GM19239 (cell line): ENCODE measurements around the gene ATP6V1C2.
"Not testable (repeated sequence)": the region's sequence is repeated elsewhere in the genome, so short reads cannot be mapped to it uniquely, and the experiment has no call there.

Experiments used
- DNase-seq: peaks from one replicate; pipeline ENCODE4 v3.0.0; 2011; ENCODE audit warnings: low spot score; ENCODE audit not compliant: insufficient read length
- FAIRE-seq: peaks from 2 replicates; lab custom pipeline; 2011; peaks lifted over from hg19 to GRCh38; lab: Jason Lieb, UNC

Gene ATP6V1C2

DNA sequence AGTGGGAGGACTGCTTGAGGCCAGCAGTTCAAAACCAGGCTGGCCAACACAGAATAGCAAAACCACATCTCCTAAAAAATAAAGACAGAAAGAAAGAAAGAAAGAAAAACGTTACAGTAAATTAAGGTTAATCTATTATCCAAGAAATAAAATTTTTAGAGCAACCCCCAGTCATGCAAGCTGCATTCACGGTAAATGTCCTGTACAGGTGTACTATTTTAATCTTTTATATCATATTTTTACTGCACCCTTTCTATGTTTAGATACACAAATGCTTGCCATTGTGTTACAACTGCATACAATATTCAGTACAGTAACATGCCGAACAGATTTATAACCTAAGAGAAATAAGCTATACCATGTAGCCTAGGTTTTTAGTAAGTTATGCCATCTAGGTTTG, 85.1 kb downstream of the ATP6V1C2 start:
- DNase-seq = no peak
- no peak for FAIRE-seq

DNA sequence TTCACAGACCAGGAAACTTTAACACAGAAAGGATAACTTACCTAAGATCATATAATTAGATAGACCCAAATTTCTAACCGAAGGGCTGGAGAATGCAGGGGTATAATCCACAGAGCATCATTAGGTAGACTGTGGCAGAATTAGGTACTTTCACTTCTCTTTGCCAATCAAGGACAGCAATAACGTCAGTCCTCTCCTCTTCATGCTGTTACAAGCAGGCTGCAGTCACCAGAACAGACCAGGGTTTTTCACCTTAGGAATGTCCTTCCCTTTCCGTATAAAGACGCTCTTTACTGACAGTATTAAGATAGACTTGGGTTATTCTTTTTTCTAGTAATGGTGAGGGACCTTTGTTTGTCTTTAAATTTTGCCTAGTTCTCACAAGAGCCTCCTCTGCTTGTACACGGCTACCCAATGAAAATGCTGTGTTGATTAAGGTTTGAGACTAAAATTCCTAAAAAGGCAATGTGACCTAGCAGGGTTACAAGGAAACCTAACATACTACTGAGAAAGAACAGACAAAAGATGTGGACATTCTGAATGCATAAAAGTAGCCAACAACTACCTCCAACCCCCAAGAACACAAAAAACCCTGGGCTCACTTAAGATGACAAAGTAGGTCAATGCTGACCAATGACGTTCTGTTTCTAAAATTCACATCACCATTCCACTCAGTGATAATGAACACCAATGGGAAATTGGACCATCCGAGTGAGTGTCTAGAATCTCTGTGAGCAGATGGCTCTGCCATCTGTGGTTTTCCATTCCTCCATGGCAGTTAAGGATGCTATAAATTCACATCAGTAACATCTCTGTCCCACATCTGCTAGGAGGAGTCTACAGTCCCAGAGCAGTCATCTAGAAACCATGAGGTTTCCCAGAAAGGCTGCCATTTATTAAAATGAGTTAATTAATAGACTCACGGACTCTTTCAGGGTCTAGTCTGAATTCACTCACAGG, 89.1 kb downstream of the ATP6V1C2 start:
- FAIRE-seq (peak; percentile 86), DNase-seq (no peak)

DNA sequence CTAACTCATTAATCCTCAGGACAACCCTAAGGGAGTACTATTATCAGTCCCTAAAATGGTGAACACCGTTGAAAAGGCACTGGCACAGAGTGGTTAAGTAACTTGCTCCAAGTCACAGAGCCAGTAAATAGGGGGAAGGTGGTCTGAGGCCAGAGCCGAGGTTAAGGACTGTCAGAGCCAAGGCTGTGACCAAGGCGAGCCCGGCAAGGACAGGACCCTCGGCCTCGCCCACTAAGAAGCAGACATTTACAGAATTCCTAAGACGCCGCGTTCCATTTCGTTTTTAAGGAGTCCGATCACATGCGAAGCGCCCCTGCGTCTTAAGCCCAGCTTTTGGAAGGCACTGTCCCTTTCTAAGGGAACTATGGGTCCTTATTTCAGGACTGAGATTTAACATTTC, 90.1 kb downstream of the ATP6V1C2 start:
- FAIRE-seq (peak; percentile 61), DNase-seq (no peak)

DNA sequence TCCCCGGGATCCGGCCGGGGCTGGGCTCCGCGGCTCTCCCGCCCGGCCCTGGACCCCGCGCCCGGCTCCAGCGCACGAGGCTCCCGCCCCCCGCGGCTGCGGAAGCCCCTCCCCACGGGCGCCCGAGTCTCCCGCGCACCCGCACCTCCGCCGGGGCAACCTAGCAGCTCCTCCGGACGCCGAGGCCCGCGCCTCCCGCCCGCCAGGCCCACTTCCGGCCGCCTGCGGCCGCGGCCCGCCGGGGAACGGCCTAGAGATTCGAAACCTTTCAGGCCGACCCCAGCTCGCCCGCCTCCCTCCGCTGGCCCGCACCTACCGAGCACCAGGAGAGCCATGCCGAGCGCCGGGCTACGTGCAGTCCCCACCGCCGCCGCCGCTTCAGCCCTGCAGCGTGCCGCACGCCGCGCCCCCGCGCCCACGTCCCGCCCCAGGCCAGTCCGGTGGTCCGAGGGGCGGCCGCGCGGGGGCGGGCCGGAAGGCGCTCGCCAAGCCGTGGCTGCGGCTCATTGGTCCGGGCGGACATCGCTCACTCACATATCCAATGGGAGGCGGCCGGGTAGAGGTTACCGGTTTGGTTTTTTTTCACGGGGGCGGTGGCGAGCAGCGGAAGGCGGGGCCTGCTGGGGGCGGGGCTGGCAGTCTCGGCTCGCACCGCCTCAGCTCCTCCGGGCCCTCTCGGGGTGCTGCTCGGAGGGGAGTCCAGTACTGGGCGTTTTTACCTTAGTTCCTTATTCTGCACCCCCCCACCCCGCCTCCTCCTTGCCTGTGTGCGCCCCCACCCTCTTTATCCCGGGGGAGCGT, 91.1 kb downstream of the ATP6V1C2 start, which contains the start of gene PDIA6:
TSS of gene PDIA6 (minus strand) at position 424 of the 801 bp plus-strand sequence. CDS start at position 335, 89 bp downstream.
- FAIRE-seq = peak; percentile 88
- peak; percentile 81 for DNase-seq

DNA sequence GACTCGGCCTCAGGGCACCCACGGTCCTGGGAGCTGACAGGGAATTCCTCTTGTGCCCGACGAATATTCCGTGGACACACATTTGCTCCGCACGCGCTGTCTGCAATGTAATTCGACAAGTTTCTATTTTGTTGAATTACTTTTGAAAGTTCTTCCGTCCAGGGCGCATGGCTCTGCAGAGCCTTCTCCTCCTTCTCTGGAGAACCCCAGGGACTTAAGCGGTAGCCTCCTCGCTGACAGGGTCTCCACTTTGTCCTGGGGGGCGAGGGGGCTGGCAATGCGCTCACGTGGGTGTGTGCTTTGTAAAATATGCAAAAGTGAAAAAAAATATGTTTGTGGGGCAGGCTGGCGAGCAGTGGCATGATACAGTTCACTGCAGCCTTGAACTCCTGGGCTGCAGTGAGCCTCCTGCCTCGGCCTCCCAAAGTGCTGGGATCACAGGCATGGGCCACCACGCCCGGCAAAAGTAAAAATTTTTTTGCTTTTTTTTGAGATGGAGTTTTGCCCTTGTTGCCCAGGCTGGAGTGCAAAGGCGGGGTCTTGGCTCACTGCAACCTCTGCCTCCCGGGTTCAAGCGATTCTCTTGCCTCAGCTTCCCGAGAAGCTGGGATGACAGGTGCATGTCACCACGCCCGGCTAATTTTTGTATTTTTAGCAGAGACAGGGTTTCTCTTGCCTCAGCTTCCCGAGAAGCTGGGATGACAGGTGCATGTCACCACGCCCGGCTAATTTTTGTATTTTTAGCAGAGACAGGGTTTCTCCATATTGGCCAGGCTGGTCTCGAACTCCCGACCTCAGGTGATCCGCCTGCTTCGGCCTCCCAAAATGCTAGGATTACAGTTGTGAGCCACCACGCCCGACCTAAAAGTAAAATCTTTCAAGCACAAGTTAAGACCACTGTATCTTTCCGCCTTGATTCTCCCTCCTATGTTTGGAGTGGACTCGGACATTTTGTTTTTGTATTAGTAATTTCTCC, 92.0 kb downstream of the ATP6V1C2 start:
- DNase-seq, FAIRE-seq: not testable (repeated sequence)

DNA sequence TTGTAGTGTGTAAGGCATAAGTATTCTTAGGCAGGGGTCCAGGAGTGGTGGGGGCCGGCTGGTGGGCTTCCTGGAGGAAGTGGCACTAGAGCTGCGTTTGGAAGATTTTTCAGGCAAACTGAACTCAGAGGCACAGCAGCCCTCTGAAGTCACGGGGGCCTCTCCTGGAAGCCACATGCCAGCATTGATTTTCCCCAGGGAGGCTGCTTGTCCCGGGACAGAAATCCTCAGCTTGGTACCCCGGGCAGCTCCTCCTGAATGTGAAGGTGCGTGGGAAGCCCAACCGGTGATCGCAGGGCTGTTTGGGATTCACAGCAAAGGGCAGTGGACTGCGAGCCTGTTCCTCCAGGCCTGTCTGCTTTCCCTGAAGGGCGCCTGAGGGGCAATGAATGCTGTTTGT, 92.7 kb downstream of the ATP6V1C2 start:
- DNase-seq (no peak), FAIRE-seq (no peak)

DNA sequence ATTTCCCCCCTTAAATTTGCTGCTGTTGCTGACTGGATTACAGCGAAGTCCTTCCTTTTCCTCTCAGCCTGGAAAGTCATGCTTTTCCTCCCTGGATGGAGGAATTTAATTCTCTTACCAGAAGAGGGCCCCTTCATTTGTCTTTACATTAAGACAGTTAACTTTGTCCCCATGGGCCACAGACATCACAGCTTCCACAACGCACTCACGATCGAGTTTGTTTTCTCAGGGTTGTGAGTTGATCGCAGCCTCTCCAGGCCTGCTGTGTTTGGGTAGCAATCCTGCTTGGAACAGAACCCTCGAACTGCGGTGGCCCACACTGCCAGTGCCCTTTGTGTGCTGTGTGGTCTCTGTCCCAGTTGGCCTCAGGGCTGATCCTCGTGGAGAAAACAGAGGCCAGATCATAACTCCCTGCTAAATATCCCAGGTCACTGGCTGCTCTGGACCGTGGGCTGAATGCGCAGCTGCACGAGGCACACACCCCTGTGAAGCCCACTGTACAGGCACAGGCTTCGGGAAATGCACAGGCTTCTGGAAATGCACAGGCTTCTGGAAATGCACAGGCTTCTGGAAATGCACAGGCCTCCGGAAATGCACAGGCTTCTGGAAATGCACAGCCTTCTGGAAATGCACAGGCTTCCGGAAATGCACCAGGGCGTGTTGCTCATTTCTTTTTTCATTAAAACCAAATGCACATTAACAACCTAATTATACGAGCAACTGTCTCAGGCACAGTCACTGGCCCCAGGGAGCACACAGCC, 93.3 kb downstream of the ATP6V1C2 start:
- DNase-seq (no peak), FAIRE-seq (no peak)

DNA sequence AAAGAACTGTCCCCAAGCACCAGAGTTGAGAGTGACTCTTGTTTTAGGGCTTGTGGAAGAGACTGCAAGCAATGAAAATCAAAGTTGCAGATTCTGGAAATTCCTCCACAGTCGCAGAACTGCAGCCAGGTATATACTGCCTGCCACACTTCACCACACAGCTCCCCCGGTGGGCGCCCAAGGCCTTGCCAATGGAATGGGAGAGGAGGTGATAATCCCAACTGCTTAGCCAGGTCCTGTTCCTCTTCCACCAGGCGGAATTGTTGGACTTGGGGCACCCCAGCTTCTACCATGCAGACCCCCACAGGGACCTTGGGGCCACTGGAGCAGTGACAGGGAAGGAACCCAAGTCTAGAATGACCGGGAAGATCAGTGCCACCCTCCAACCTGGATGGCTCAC, 96.0 kb downstream of the ATP6V1C2 start:
- FAIRE-seq (no peak), DNase-seq (no peak)

DNA sequence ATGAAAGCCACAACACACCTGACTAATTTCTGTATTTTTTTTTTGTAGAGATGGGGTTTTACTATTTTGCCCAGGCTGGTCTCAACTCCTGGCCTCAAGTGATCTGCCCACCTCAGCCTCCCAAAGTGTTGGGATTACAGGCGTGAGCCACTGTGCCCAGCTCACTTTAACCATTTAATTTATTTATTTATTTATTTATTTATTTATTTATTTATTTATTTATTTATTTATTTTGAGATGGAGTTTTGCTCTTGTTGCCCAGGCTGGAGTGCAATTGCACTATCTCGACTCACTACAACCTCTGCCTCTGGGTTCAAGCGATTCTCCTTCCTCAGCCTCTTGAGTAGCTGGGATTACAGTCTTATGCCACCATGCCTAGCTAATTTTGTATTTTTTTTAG, 96.9 kb downstream of the ATP6V1C2 start:
- FAIRE-seq, DNase-seq: not testable (repeated sequence)

DNA sequence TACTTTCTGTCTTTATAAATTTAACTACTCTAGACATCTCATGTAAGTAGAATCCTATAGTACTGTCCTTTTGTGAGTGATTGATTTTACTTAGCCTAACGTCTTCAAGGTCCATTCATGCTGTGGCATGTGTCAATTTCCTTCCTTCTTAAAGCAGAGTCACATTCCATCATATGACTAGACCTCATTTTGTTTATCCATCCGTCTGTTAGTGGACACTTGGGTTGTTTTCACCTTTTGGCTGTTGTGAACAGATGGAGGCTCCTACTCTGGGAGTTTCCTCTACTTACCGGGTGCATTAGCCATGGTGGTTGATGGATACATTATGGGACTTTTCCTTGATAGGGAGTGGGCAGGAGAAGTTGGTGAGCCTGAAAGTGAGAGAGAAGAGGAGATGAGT, 97.6 kb downstream of the ATP6V1C2 start:
- FAIRE-seq (no peak), DNase-seq (no peak)

DNA sequence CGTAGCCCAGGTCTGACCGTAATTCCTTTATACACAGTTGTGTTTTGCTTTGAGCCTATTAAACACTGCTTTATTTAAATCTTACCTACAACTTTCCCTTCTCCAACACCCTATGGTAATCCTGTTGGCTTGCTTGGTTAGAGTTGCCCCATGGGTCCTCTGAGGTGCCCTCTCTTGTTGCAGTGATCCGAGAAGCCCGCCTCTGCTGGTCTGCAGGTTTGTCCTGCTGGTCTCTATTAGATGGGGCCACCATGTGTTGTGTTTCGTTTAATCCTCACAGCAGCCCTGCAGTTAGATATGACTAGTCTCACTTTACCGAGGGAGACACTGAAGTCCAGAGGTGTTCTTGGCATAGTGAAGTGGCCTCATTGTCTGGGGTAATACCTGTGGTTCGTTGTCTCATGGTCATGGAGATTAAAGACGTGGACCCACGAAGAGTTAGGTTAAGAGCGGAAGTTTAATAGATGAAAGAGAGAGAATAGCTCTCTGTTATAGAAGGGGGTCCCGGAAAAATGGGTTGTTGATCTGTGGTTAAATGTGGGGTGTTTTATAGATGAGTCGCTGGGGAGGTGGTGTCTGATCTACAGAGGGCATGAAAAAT, 98.4 kb downstream of the ATP6V1C2 start:
- no peak for FAIRE-seq
- no peak for DNase-seq

DNA sequence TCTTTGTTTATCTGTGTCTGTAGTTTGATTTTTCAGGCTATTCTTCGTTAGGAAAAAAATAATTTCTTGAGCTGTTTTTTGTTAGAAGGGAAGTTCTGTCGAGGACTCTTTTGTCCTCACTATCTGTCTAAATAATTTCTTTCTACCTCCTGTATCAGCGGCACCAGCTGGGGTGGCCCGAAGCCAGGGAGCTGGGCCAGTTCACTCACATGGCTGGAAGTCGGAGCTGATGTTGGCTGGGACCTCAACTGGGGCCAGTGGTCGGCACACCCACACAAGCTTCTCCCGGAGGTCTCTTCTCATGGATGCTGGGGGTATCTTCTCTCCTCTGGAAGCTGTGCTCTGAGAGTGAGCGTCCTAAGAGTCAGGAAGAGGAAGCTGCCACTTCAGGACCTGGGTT, 99.1 kb downstream of the ATP6V1C2 start:
- no peak for DNase-seq
- no peak for FAIRE-seq

DNA sequence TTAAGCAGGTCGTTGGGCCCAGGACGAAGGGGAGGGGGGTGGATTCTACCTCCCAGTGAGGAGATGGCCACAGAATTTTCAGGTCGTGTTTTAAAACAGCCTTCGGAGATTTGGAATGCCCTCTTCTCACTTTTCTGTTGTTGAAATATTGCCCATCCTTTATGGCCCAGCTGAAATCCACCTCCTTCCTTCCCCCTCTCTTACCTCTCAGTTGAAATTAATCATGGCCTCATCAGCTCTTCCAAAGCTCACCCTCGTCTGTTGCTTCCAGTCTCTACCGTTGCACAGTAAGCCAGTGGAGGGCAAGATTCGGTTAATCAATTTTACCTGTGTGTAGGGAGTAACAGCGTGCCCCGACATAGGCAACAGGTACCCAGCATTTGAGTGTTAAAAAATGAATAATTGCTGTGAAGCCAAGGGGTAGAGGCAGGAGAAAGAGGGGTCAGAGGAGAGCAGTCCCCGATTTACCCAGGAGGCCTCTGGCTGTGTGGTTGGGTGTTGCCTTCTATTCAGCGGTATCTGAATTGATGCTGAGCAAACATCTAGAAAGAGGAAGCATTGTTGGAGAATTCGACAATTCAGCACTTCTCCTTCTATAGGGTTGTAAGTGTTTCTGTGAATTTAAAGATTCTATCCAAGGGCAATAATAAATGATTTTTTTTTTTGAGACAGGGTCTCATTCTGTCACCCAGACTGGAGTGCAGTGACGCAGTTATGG, 99.7 kb downstream of the ATP6V1C2 start:
- FAIRE-seq = no peak
- DNase-seq = no peak

DNA sequence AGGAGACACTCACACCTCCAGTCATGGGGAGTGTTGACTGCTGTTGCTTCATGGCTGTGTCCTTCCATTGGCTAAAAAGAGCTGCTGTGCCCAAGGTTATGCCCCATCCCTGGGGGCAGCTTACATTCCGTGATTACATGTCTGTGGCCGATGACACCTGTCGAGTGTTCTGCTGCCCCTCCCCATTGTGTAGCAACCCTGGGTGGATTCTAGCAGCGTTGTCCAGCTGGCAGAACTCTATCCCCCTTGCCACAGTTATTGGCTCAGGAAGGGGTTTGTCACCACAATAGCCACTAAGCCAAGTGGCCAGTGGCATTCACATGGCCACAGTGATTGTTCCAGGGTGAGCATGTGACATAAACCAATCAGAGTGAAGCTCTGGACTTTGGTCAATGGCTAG, 102.8 kb downstream of the ATP6V1C2 start:
- FAIRE-seq = no peak
- no peak for DNase-seq

DNA sequence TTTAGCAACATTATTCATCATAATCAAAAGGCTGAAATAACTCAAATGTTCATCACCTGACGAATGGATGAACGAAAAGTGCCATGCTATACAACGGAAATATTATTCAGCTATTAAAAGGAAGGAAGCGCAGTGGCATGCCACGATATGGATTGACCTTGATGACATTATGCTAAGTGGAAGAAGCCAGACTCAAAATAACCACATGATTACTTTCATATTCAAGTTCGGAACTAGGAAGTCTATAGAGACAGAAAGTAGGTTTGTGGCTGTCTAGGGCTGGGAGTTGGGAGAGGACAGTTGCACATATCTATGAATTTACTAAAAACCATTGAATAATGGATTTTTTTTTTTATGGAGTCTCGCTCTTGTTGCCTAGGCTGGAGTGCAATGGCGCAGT, 104.6 kb downstream of the ATP6V1C2 start:
- FAIRE-seq (no peak), DNase-seq (no peak)

DNA sequence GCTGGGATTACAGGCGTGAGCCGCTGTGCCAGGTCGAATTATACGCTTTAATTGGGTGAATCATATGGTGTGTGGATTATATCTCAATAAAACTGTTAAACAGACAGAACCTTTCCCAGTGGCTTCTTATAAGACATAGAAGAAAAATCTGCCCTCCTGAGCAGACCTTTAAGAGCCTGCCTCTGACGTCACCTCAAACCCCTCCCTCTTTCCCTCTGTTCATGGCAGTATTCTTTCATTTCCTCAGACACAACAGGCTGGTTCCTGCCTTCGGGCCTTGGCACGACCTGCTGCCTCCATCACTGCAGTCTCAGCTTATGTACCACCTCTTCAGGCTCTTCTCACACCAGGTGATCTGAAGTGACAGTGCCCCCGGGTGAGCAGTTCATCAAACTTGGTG, 105.2 kb downstream of the ATP6V1C2 start:
- DNase-seq = no peak
- FAIRE-seq = no peak

DNA sequence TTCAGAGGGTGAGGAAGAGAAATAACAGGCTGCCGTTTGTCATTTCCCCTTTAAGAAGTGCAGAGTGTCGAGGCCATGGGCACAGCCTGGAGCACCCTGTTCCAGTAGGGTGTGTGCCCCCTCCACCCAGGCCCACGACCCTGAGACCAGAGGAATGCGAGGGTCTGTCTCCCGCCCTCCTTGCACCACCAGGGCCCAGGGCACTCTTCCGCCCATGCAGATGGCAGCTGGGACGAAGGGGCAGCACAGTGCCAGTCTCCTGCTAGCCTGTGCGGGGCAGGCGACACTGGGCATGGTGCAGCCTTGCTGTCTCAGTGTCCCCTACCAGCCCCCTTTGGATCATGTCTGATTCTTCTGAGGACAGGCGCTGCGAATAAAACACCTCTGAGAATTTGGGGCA, 106.9 kb downstream of the ATP6V1C2 start:
- no peak for FAIRE-seq

DNA sequence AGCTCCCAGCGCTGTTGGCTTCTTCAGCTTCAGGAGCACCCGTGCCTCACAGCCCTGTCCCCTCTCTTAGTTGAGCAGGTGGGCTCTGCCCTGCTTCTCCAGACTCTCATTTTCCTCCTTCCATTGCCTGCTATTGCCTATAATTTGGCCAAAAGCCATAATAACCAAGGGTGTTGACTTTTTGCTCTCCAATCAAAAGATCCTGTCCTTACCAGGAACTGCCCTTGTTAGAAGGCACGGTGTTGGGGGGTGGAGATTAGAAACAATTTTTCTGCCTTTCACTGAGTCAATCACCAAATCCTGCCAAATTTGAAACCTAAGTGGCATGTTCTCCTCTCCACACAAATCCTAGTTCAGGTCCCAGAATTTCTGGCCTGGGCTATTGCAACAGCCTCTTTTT, 107.9 kb downstream of the ATP6V1C2 start:
- DNase-seq = no peak
- FAIRE-seq = no peak

More for the DNA sequence above, 106.9 kb downstream of the ATP6V1C2 start:
- no peak for DNase-seq
